ENCODE data around the gene GFRA1.

GFRA1 gene

GRCh38 chr10:116121640-116122525 is 151.1 kb downstream of the GFRA1 start:
- DNase-seq, result no peak

GRCh38 chr10:116120688-116121455 is 152.1 kb downstream of the GFRA1 start:
- DNase-seq, result no peak

GRCh38 chr10:116118847-116119246 is 154.2 kb downstream of the GFRA1 start:
- no peak for DNase-seq

- DNase-seq, result no peak
Measured at GRCh38 chr10:116115797-116116196, 157.2 kb downstream of the GFRA1 start.

DNA sequence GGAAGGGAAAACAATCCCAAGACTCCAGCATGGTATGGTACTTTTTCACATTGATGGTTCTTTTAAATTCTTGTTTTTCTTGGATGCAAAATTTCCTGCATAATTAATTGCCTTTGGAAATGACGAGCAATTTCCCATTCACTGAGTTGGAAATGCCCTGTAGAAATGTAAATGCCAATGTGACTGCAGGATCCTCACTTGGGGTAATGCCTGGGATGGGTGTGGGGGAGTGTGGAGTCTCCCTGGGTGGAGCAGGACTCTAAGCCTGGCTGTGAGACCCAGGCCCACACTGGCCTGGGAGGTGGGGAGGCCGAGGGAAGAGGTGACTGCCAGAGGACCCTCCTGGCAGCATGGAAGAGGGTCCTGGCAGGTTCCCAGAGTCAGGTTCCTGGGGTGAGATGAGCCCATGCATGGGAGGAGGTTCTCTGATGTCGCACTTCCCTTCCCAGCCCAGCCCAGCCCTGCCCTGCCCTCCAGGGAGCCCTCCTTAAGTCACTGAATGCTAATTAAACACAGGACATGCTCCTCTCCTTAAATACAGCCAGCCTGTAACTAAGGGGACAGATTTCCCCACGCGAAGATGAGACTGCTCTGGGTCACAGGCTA is 157.9 kb downstream of the GFRA1 start:
- DNase-seq, result no peak

GRCh38 chr10:116113721-116114501 is 159.1 kb downstream of the GFRA1 start:
- DNase-seq, result no peak

DNA sequence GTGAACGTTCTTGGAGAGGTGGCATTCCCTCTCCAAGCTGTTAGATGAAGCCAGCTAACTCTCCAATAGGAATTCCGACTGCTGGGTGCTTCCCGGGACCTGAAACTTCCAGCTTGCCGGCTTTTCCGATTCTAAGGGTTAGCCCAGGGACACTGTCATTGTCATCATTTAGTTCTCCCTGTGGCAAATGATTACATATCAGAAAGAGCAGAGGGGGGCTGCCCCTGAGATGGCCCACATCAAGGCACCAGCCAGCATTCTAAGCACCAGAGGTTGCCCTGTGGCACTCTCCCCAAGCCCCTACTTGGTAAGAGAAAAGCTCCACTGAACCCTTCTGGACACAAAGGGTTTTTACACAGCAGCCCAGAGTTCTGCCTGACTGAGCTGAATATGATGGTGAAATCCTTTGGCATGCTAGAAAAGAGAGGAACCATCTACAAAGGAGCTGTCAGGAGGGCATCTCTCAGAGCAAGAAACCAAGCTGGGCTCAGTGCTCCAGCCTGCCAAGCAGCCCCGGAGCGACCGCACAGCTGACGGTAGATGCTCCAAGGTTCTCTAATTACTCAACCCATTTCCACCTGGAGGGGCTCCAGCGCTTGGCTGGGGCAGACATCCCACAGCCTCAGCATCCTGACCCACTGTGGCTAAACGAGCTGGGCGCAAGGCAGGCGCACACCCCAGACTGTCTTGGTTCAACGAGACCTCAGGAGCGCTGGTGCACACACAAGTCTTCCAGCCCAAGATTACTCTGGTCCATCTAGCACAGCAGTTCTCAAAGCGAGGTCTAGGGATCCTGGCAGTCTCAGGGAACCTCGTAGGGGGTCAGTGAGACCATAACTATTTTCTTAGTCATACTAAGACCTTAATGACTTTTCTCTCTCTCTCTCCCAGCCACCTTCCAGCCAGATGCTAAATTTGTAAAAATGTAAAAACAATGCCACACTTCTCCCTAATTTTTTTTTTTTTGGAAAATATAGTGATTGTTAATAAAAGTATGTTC is 160.5 kb downstream of the GFRA1 start:
- no peak for DNase-seq

GRCh38 chr10:116111483-116112095 is 161.4 kb downstream of the GFRA1 start:
- no peak for DNase-seq

GRCh38 chr10:116110736-116111135 is 162.3 kb downstream of the GFRA1 start:
- no peak for DNase-seq

GRCh38 chr10:116109881-116110280 is 163.1 kb downstream of the GFRA1 start:
- no peak for DNase-seq

DNA sequence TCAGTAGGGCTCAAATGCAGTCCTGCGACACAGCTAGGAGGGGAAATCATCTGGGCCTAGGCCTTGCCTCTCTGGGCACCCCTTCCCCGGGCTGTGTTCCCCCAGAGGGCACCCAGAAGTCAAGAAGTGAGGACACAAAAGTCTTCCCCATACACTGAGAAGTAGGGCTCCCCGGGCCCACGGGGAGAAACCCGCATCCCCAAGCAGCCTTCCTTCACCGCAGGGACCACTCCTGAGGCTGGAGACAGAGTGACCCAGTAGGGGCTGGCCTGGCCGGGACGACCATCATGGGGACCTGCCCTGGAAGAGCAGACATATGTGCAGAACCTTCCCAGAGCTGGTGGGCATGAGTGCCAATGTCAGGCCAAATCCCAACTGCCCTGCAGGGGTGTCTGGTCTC is 163.5 kb downstream of the GFRA1 start:
- no peak for DNase-seq

DNA sequence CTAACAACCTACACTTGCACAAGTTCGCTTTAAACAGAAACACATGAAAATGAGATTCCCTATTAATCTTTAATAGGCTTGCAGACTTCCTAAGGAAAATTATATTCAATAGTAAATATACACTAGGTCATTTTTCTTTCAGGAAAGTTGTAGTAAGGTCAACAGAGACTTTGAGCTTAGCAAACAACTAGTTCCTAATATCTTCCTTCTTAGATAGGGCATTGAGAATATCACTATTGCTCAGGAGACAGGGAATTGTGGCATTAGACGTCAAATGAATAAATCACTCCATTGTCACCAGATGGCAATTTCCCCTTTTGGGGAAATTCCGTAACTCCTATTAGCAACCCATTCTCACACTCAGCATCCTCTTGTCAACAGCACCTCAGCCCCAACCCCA is 164.9 kb downstream of the GFRA1 start:
- DNase-seq, result no peak

DNA sequence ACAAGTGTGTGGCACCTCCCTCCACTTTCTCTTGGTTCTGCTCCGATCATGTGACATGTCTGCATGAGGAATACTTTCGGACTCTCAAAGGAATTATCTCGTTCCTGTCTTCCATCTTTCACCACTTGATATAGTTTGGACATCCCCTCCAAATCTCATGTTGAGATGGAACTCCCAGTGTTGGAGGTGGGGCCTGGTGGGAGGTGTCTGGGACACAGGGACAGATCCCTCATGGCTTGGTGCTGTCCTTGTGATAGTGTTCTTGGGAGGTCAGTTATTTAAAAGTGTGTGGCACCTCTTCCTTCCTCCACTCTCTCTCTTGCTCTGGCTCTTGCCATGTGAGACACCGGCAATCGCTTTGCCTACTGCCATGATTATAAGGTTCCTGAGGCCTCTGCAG is 166.4 kb downstream of the GFRA1 start:
- DNase-seq, result no peak

DNA sequence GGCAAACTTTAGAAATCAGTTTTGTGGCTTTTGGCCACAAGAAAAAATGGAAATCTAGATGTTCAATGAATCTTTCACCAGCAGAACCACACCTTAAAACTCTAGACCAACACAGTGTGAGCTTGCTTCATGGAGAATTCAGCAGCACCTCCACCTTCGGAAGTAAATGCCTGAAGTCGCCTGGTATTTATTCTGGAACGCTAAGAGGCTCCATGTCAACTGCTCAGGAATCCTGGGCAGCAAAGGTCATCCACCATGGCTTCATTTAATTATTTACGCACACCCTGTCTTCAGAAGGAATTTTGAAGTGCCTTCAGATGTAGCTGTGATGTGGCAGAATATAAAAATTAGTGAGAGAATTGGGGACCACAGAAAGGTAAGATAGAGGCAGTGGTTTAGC is 167.7 kb downstream of the GFRA1 start:
- DNase-seq, result no peak

- DNase-seq, result no peak
Measured at GRCh38 chr10:116104210-116104932, 168.6 kb downstream of the GFRA1 start.

GRCh38 chr10:116103668-116104067 is 169.3 kb downstream of the GFRA1 start:
- DNase-seq, result no peak

DNA sequence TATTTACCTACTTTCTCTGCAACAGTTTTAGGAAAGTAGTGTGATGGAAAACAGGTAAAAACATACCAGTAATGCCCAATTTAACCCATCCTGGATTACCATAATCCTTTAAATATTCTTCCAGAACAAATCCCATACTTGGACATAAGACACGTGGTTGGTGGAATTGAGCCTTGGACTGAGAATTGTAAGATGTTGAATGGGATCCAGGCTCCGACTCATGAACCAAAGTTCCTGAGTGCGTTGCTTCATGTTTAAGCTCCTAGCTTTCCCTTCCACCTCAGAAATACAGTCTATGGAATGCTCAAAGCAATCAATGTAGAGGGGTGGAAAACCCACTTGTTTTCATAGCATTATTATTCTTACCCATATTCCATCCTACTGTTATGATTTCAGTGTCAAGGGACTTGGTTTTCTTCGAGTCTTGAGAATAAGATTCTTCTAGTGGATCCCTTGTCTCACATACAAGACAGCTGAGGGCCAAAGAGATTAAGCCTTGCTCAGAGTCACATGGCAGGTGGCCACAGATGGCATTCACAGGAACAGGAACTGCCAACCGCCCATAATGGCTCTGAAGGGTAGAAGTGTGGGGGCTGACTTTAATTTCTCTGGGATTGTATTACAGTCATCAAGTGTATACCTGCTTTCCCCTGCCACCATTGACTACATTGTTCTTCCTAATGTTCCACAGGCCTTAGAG is 171.2 kb downstream of the GFRA1 start:
- no peak for DNase-seq

- no peak for DNase-seq
Measured at GRCh38 chr10:116100984-116101383, 172.0 kb downstream of the GFRA1 start.

DNA sequence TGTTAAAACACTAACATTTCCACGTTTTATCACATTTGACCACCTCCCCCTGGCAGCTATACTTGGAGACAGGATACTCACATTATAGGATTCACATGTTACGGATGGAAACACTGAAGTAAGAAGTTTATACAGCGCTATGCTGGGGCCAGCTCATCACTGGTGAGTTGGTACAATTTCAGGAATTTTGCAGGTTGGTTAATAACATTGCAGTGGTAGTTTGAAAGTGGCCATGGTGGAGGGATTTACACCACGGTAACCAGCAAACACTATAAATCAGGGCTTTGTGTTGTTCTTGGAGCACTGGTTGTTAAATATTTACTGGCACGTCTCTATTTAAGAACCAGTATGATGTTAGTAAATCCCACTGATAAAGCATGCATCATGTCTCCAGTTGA is 174.0 kb downstream of the GFRA1 start:
- no peak for DNase-seq
